T47D (cell line): ENCODE measurements around the gene ERC2.
A peak's percentile ranks its signal among the peaks of the same experiment; 100 is the strongest.

Experiments
- DNase-seq, 2 experiments: peaks; one replicate each; pipeline versions ENCODE4 v3.0.0 to v3.0.0-alpha.2; 2011 to 2012; ENCODE audit warnings: low read depth in 1 of 2, low spot score in 1 of 2
- JUND ChIP-seq: IDR thresholded peaks from 2 replicates; pipeline ENCODE4 v1.6.1; 2012; ENCODE audit warnings: low read depth
- in situ Hi-C: cut with HindIII; loops from 2 replicates; pipeline ENCODE4 v1.10.0; 2016; ENCODE audit warnings: low sequenced_read_pairs, low pct_unique_long_range_greater_than_20kb

Gene ERC2

GRCh38 chr3:56229311-56229710 is 239.0 kb downstream of the ERC2 start:
- DNase-seq, result no peak
- no peak for TF ChIP-seq JUND
- in situ Hi-C loops, result no loop called here

- in situ Hi-C loops, result no loop called here
- no peak for DNase-seq
- TF ChIP-seq JUND, result no peak
Observed at GRCh38 chr3:56222866-56223265, 245.4 kb downstream of the ERC2 start.

GRCh38 chr3:56219894-56220805 is 248.1 kb downstream of the ERC2 start:
- in situ Hi-C loops, result no loop called here
- DNase-seq, result peak in 1 of 2 experiments; percentile 1
- TF ChIP-seq JUND, result no peak

- in situ Hi-C loops, result no loop called here
- TF ChIP-seq JUND, result no peak
- no peak for DNase-seq
Observed at GRCh38 chr3:56209982-56210751, 258.1 kb downstream of the ERC2 start.

- DNase-seq, result no peak
- in situ Hi-C loops, result no loop called here
- TF ChIP-seq JUND, result no peak
Observed at GRCh38 chr3:56207922-56208321, 260.3 kb downstream of the ERC2 start.

- in situ Hi-C loops, result no loop called here
- DNase-seq, result no peak
- TF ChIP-seq JUND, result no peak
Observed at GRCh38 chr3:56205406-56205805, 262.9 kb downstream of the ERC2 start.

- in situ Hi-C loops, result no loop called here
- no peak for DNase-seq
- no peak for TF ChIP-seq JUND
Observed at GRCh38 chr3:56202997-56203396, 265.3 kb downstream of the ERC2 start.

GRCh38 chr3:56201407-56201806 is 266.9 kb downstream of the ERC2 start:
- DNase-seq, result no peak
- TF ChIP-seq JUND, result no peak
- in situ Hi-C loops, result no loop called here

- DNase-seq, result no peak
- in situ Hi-C loops, result no loop called here
- TF ChIP-seq JUND, result no peak
Observed at GRCh38 chr3:56200251-56200650, 268.0 kb downstream of the ERC2 start.

- no peak for TF ChIP-seq JUND
- in situ Hi-C loops, result no loop called here
- DNase-seq, result no peak
Observed at GRCh38 chr3:56197991-56198390, 270.3 kb downstream of the ERC2 start.

- in situ Hi-C loops, result no loop called here
- no peak for TF ChIP-seq JUND
- no peak for DNase-seq
Observed at GRCh38 chr3:56197259-56197965, 270.9 kb downstream of the ERC2 start.

GRCh38 chr3:56196700-56197099 is 271.6 kb downstream of the ERC2 start:
- in situ Hi-C loops, result no loop called here
- DNase-seq, result no peak
- no peak for TF ChIP-seq JUND
